HepG2 (cell line): Measurements from ENCODE around the gene SPPL3. TPM values are rescaled to one million over a fixed set of nuclear protein-coding genes. Genes with fewer than 3 reads are reported as not detected.
A peak's percentile ranks its signal among the peaks of the same experiment; 100 is the strongest.

Experiments used
- ATRX ChIP-seq: sonication (generic); formaldehyde crosslinking; IDR thresholded peaks from 2 replicates; pipeline ENCODE4 v1.4.0; 2020; ENCODE audit warnings: missing genetic modification reagents, borderline replicate concordance
- CC2D1A ChIP-seq: sonication (generic); formaldehyde crosslinking; IDR thresholded peaks from 2 replicates; pipeline ENCODE4 v1.8.1; 2023; ENCODE audit warnings: mild to moderate bottlenecking, missing genetic modification reagents
- FOXK2 ChIP-seq: fragments of 450-650 bp; IDR thresholded peaks from 2 replicates; pipeline ENCODE4 v1.6.1; 2016
- GFI1 ChIP-seq: sonication (generic); formaldehyde crosslinking; IDR thresholded peaks from 2 replicates; pipeline ENCODE4 v1.5.0; 2020; ENCODE audit warnings: missing genetic modification reagents, mild to moderate bottlenecking, borderline replicate concordance
- HDAC2 ChIP-seq: sonication (generic); formaldehyde crosslinking; IDR thresholded peaks from 2 replicates; pipeline ENCODE4 v1.4.0; 2020; ENCODE audit warnings: missing genetic modification reagents
- HOXA7 ChIP-seq: sonication (generic); formaldehyde crosslinking; IDR thresholded peaks from 2 replicates; pipeline ENCODE4 v1.8.1; 2022; ENCODE audit warnings: mild to moderate bottlenecking, missing genetic modification reagents, moderate library complexity
- JARID2 ChIP-seq: sonication (generic); formaldehyde crosslinking; IDR thresholded peaks from 2 replicates; pipeline ENCODE4 v1.8.1; 2023; ENCODE audit warnings: missing genetic modification reagents, inconsistent platforms; ENCODE audit not compliant: insufficient replicate concordance
- KDM6A ChIP-seq: IDR thresholded peaks from 2 replicates; pipeline ENCODE4 v1.6.1; 2016; ENCODE audit warnings: low read depth
- LCORL ChIP-seq, 2 experiments: fragments of 450-650 bp in 1 of 2; sonication (generic) in 1 of 2; formaldehyde crosslinking in 1 of 2; IDR thresholded peaks; 2 replicates each; pipeline versions ENCODE4 v1.5.0 to v1.6.1; 2017 to 2020; ENCODE audit warnings: antibody characterized with exemption in 1 of 2, missing genetic modification reagents in 1 of 2
- MAFF ChIP-seq: IDR thresholded peaks from 2 replicates; pipeline ENCODE4 v1.6.1; 2011; ENCODE audit warnings: low read depth, low read length, improper control_type of control experiment
- NFKB2 ChIP-seq: sonication (generic); formaldehyde crosslinking; IDR thresholded peaks from 2 replicates; pipeline ENCODE4 v1.4.0; 2020; ENCODE audit warnings: missing genetic modification reagents, borderline replicate concordance
- NR2F1 ChIP-seq, 2 experiments: fragments of 450-650 bp in 1 of 2; formaldehyde crosslinking in 1 of 2; IDR thresholded peaks; 2 replicates each; pipeline versions ENCODE4 v1.5.0 to v1.6.1; 2016 to 2020; ENCODE audit warnings: mild to moderate bottlenecking in 1 of 2, missing compliant biosample characterization in 1 of 2, missing genetic modification reagents in 1 of 2, moderate library complexity in 1 of 2
- RBM22 ChIP-seq: fragments of 200-400 bp; formaldehyde crosslinking; optimal IDR thresholded peaks from 2 replicates; pipeline ENCODE3; 2017; ENCODE audit warnings: mild to moderate bottlenecking, low read length, moderate library complexity
- RXRA ChIP-seq: sonication (generic); formaldehyde crosslinking; IDR thresholded peaks from 2 replicates; pipeline ENCODE4 v1.5.1; 2020; ENCODE audit warnings: missing genetic modification reagents
- SOX5 ChIP-seq: IDR thresholded peaks from 2 replicates; pipeline ENCODE4 v1.6.1; 2016; ENCODE audit warnings: borderline replicate concordance
- TBX2 ChIP-seq: sonication (generic); formaldehyde crosslinking; IDR thresholded peaks from 2 replicates; pipeline ENCODE4 v1.5.0; 2020; ENCODE audit warnings: missing genetic modification reagents, mild to moderate bottlenecking, borderline replicate concordance
- TBX3 ChIP-seq: fragments of 450-650 bp; IDR thresholded peaks from 2 replicates; pipeline ENCODE4 v1.6.1; 2017; ENCODE audit warnings: antibody characterized with exemption, mild to moderate bottlenecking, inconsistent platforms, borderline replicate concordance
- TCF7 ChIP-seq: sonication (generic); IDR thresholded peaks from 2 replicates; pipeline ENCODE4 v1.6.1; 2016; ENCODE audit warnings: antibody characterized with exemption, low read depth
- TCF7L2 ChIP-seq: IDR thresholded peaks from 2 replicates; pipeline ENCODE4 v1.6.1; 2011; ENCODE audit warnings: mild to moderate bottlenecking, low read depth, low read length, moderate library complexity
- TEAD3 ChIP-seq: optimal IDR thresholded peaks from 2 replicates; pipeline ENCODE3; 2016; ENCODE audit warnings: borderline replicate concordance
- THYN1 ChIP-seq: sonication (generic); formaldehyde crosslinking; IDR thresholded peaks from 2 replicates; pipeline ENCODE4 v1.8.1; 2023; ENCODE audit warnings: low read depth, mild to moderate bottlenecking, moderate library complexity, missing genetic modification reagents, borderline replicate concordance
- YY1 ChIP-seq: IDR thresholded peaks from 2 replicates; pipeline ENCODE4 v1.6.1; 2011; ENCODE audit warnings: low read length, low read depth, moderate library complexity, mild to moderate bottlenecking; ENCODE audit not compliant: insufficient read depth, insufficient replicate concordance
- ZNF441 ChIP-seq: sonication (generic); formaldehyde crosslinking; IDR thresholded peaks from 2 replicates; pipeline ENCODE4 v1.7.0; 2021; ENCODE audit warnings: missing genetic modification reagents, borderline replicate concordance
- polyA plus RNA-seq, 8 experiments: library from polyadenylated mRNA; depleted of rRNA in 3 of 8; stranded (reverse) in 7 of 8; unstranded in 1 of 8; fragments of >200 nt; fragmentation: Illumina TruSeq in 4 of 8; extraction: Trizol in 4 of 8; gene quantifications; 2 replicates each; pipeline versions ENCODE4 v1.2.1 to v1.2.3, GENCODE V29; 2011 to 2016; ENCODE audit warnings: low read depth in 4 of 8, missing spikeins in 1 of 8, mixed read lengths in 1 of 8; ENCODE audit not compliant: insufficient read depth in 1 of 8
- total RNA-seq, 5 experiments: library from RNA; depleted of rRNA; stranded (reverse); fragments of >200 nt; fragmentation: Illumina TruSeq; extraction: Trizol; gene quantifications; 2 replicates each; pipeline ENCODE4 v1.2.3, GENCODE V29; 2016; ENCODE audit warnings: low read depth in 1 of 5
- TF ChIP-seq, protein P1 (sequence below): sonication (generic); formaldehyde crosslinking; IDR thresholded peaks from 2 replicates; pipeline ENCODE4 v1.5.0; 2020; ENCODE audit warnings: mild to moderate bottlenecking, missing genetic modification reagents, moderate library complexity
- TF ChIP-seq, protein P2 (sequence below): sonication (generic); formaldehyde crosslinking; IDR thresholded peaks from 2 replicates; pipeline ENCODE4 v1.4.0; 2020; ENCODE audit warnings: missing genetic modification reagents, low read depth, mild to moderate bottlenecking, borderline replicate concordance
- TF ChIP-seq, protein P3 (sequence below): sonication (generic); formaldehyde crosslinking; IDR thresholded peaks from 2 replicates; pipeline ENCODE4 v1.4.0; 2020; ENCODE audit warnings: missing genetic modification reagents

Gene SPPL3
- total and polyA plus RNA-seq, 2 of the 13 experiments (the other 11 are each of a cell fraction or from before 2014, with no cell fraction given), result 8.9 to 9.1 TPM

DNA sequence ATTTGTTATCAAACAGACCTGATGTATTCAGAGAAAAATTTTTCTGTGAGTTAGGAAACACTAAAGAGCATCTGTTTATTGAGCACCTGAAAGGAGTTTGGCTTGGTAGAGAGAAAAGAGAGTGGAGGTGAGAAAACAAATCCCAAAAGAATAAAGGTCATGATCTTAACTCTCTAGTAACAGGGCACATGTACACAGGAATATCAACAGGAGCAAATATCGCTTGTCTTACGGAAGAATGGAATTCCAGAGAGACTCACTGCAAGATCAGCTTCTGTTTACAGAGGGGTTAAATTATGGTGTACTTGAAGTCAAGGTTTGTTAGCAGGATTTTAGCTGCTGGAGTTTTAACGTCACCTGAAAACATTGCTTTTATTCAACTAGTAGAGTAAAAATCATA, 78.8 kb downstream of the SPPL3 start (continued):
- TF ChIP-seq ZNF441 (CRISPR knock-in tag), result no peak
- no peak for TF ChIP-seq JARID2
- TF ChIP-seq TCF7, result peak; percentile 43
- TF ChIP-seq, protein P1, sequence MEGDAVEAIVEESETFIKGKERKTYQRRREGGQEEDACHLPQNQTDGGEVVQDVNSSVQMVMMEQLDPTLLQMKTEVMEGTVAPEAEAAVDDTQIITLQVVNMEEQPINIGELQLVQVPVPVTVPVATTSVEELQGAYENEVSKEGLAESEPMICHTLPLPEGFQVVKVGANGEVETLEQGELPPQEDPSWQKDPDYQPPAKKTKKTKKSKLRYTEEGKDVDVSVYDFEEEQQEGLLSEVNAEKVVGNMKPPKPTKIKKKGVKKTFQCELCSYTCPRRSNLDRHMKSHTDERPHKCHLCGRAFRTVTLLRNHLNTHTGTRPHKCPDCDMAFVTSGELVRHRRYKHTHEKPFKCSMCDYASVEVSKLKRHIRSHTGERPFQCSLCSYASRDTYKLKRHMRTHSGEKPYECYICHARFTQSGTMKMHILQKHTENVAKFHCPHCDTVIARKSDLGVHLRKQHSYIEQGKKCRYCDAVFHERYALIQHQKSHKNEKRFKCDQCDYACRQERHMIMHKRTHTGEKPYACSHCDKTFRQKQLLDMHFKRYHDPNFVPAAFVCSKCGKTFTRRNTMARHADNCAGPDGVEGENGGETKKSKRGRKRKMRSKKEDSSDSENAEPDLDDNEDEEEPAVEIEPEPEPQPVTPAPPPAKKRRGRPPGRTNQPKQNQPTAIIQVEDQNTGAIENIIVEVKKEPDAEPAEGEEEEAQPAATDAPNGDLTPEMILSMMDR (CRISPR knock-in tag), result no peak
- TF ChIP-seq, protein P2, sequence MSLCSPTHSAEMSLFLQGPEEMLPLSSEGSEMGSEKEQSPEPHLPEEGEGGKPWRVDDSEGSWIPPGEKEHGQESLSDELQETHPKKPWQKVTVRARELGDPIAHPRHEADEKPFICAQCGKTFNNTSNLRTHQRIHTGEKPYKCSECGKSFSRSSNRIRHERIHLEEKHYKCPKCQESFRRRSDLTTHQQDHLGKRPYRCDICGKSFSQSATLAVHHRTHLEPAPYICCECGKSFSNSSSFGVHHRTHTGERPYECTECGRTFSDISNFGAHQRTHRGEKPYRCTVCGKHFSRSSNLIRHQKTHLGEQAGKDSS (CRISPR knock-in tag), result peak; percentile 50; the same call in 1 of the 2 replicates
- peak; percentile 96 for TF ChIP-seq SOX5 (CRISPR knock-in tag)
- no peak for TF ChIP-seq TCF7L2
- no peak for TF ChIP-seq RBM22
- TF ChIP-seq, protein P3, sequence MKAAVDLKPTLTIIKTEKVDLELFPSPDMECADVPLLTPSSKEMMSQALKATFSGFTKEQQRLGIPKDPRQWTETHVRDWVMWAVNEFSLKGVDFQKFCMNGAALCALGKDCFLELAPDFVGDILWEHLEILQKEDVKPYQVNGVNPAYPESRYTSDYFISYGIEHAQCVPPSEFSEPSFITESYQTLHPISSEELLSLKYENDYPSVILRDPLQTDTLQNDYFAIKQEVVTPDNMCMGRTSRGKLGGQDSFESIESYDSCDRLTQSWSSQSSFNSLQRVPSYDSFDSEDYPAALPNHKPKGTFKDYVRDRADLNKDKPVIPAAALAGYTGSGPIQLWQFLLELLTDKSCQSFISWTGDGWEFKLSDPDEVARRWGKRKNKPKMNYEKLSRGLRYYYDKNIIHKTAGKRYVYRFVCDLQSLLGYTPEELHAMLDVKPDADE (CRISPR knock-in tag), result no peak
- TF ChIP-seq HDAC2 (CRISPR knock-in tag), result peak; percentile 49; the same call in 1 of the 2 replicates
- TF ChIP-seq YY1, result no peak
- TF ChIP-seq GFI1 (CRISPR knock-in tag), result peak; percentile 67; the same call in 1 of the 2 replicates
- no peak for TF ChIP-seq THYN1 (CRISPR knock-in tag)
- TF ChIP-seq FOXK2, result peak; percentile 79
- TF ChIP-seq TBX2 (CRISPR knock-in tag), result peak; percentile 45; the same call in 1 of the 2 replicates
- TF ChIP-seq LCORL (IDR thresholded peaks at IDR 0.05), result no peak
- no peak for TF ChIP-seq LCORL (CRISPR knock-in tag; IDR thresholded peaks at IDR 0.05)
- TF ChIP-seq KDM6A, result no peak
- TF ChIP-seq CC2D1A (CRISPR knock-in tag), result no peak
- TF ChIP-seq MAFF, result no peak
- TF ChIP-seq RXRA, result no peak
- TF ChIP-seq TBX3, result peak; percentile 67; the same call in 1 of the 2 replicates
- peak; percentile 45 for TF ChIP-seq TEAD3 (CRISPR knock-in tag)
- TF ChIP-seq ATRX (CRISPR knock-in tag), result no peak
- TF ChIP-seq NFKB2 (CRISPR knock-in tag), result no peak
- peak; percentile 49 to 78; a peak in 3 of 4 replicates for TF ChIP-seq NR2F1 (CRISPR knock-in tag; IDR thresholded peaks at IDR 0.05)
- TF ChIP-seq HOXA7, result no peak
